ENCODE results near the gene ZBTB46. TPM values are rescaled to one million over a fixed set of nuclear protein-coding genes. Genes with fewer than 3 reads are reported as not detected.
"Not testable (repeated sequence)": the region's sequence is repeated elsewhere in the genome, so short reads cannot be mapped to it uniquely, and the experiment has no call there.

Gene ZBTB46
- total RNA-seq, 1 donor from 2014 or later = 11.7 TPM

GRCh38 chr20:63791497-63792156 lies 39.4 kb downstream of the ZBTB46 start:
- no peak for DNase-seq (ENCODE audit: extremely low read depth, low read depth, low spot score)

GRCh38 chr20:63790572-63791168 lies 40.4 kb downstream of the ZBTB46 start:
- no peak for DNase-seq (ENCODE audit: extremely low read depth, low read depth, low spot score)

- DNase-seq (ENCODE audit: extremely low read depth, low read depth, low spot score) = no peak
These were observed 41.1 kb downstream of the ZBTB46 start for GRCh38 chr20:63789836-63790571.

- no peak for DNase-seq (ENCODE audit: extremely low read depth, low read depth, low spot score)
These were observed 43.3 kb downstream of the ZBTB46 start for GRCh38 chr20:63787749-63788148.

GRCh38 chr20:63787302-63787701 lies 43.8 kb downstream of the ZBTB46 start:
- no peak for DNase-seq (ENCODE audit: extremely low read depth, low read depth, low spot score)

- no peak for DNase-seq (ENCODE audit: extremely low read depth, low read depth, low spot score)
These were observed 45.4 kb downstream of the ZBTB46 start for GRCh38 chr20:63785691-63786131.

- DNase-seq (ENCODE audit: extremely low read depth, low read depth, low spot score) = no peak
These were observed 47.1 kb downstream of the ZBTB46 start for GRCh38 chr20:63783970-63784369.

GRCh38 chr20:63782521-63782971 lies 48.5 kb downstream of the ZBTB46 start:
- no peak for DNase-seq (ENCODE audit: extremely low read depth, low read depth, low spot score)

GRCh38 chr20:63782051-63782471 lies 49.0 kb downstream of the ZBTB46 start:
- DNase-seq (ENCODE audit: extremely low read depth, low read depth, low spot score) = no peak

- no peak for DNase-seq (ENCODE audit: extremely low read depth, low read depth, low spot score)
These were observed 49.9 kb downstream of the ZBTB46 start for GRCh38 chr20:63781181-63781580.

GRCh38 chr20:63778857-63779256 lies 52.2 kb downstream of the ZBTB46 start:
- DNase-seq (ENCODE audit: extremely low read depth, low read depth, low spot score) = no peak

- no peak for DNase-seq (ENCODE audit: extremely low read depth, low read depth, low spot score)
These were observed 52.9 kb downstream of the ZBTB46 start for GRCh38 chr20:63778034-63778752.

GRCh38 chr20:63777614-63778013 lies 53.5 kb downstream of the ZBTB46 start:
- no peak for DNase-seq (ENCODE audit: extremely low read depth, low read depth, low spot score)

- DNase-seq (ENCODE audit: extremely low read depth, low read depth, low spot score) = not testable (repeated sequence)
These were observed 54.2 kb downstream of the ZBTB46 start for GRCh38 chr20:63776875-63777274.

GRCh38 chr20:63775096-63775978 lies 55.7 kb downstream of the ZBTB46 start:
- no peak for DNase-seq (ENCODE audit: extremely low read depth, low read depth, low spot score)

GRCh38 chr20:63774306-63774705 lies 56.8 kb downstream of the ZBTB46 start:
- no peak for DNase-seq (ENCODE audit: extremely low read depth, low read depth, low spot score)

- DNase-seq (ENCODE audit: extremely low read depth, low read depth, low spot score) = no peak
These were observed 57.4 kb downstream of the ZBTB46 start for GRCh38 chr20:63773571-63774241.

- no peak for DNase-seq (ENCODE audit: extremely low read depth, low read depth, low spot score)
These were observed 58.1 kb downstream of the ZBTB46 start for GRCh38 chr20:63772781-63773518.
